ENCODE measurements around the gene CNTN4.

Gene CNTN4

DNA sequence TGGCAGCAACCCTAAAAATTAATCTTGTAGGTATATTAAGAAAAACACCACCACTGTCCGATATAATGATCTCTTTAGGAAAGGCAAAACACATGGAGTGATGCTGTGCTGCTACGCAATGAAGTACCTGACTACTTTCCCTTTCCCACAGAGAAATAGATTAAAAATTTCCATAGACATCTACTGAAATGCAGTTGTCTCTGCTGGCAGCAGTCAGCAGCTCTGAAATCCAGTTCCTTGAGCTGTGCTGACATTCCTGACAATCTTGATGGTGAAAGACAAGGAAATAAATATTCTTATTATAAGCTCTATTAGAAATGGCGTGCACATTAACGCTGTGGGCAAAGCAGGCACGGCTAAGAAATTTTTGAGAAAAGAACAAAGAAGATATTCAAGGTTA is 723.9 kb downstream of the CNTN4 start:
- H3K36me3 ChIP-seq (ENCODE audit: insufficient read depth, insufficient read length, low read length), result no peaks in the 10 kb centered on the region
- TF ChIP-seq YY1 (IDR thresholded peaks at IDR 0.05; ENCODE audit: insufficient read depth, insufficient read length) (no peak), SUZ12 (IDR thresholded peaks at IDR 0.05; ENCODE audit: extremely low read depth, insufficient read depth, insufficient read length) (no peak), ZNF274 (IDR thresholded peaks at IDR 0.05; ENCODE audit: low read depth, low read length) (no peak)
- no peak overlapping the region for H3K4me3 ChIP-seq (ENCODE audit: insufficient read length, low read depth)
- no peaks in the 10 kb centered on the region for H3K4me1 ChIP-seq (ENCODE audit: insufficient read depth, insufficient read length)
- no peak for DNase-seq (ENCODE audit: low read depth, low spot score)
- H3K27me3 ChIP-seq (ENCODE audit: insufficient read depth, insufficient read length), result no peaks in the 10 kb centered on the region
- H3K9me3 ChIP-seq (ENCODE audit: insufficient read depth, low read length), result no peaks in the 10 kb centered on the region
- no peak overlapping the region for H3K9ac ChIP-seq (ENCODE audit: insufficient read length, low read depth)

DNA sequence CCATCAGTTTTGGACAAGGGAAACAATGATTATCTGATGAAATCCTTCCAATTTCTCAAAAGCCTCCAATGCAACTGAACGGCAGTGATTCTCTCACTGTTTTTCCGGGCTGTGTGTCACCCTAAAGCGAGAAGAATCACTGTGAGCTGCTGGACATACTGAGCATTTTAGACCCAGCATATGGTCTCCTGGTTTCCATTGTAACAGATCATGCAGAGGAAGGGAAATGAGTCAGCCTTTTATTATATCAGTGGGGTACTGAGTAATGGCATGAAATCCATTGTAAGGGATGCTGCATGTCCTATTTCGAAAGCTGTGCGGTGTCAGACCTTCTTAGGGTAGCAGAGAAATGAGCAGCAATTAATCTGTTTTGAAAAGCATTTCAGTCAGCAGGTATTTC is 724.4 kb downstream of the CNTN4 start:
- Histone ChIP-seq H3K4me3 (ENCODE audit: insufficient read length, low read depth) (no peak overlapping the region), H3K27me3 (ENCODE audit: insufficient read depth, insufficient read length) (no peaks in the 10 kb centered on the region), H3K9ac (ENCODE audit: insufficient read length, low read depth) (no peak overlapping the region), H3K9me3 (ENCODE audit: insufficient read depth, low read length) (no peaks in the 10 kb centered on the region), H3K4me1 (ENCODE audit: insufficient read depth, insufficient read length) (no peaks in the 10 kb centered on the region), H3K36me3 (ENCODE audit: insufficient read depth, insufficient read length, low read length) (no peaks in the 10 kb centered on the region)
- no peak for DNase-seq (ENCODE audit: low read depth, low spot score)
- TF ChIP-seq SUZ12 (IDR thresholded peaks at IDR 0.05; ENCODE audit: extremely low read depth, insufficient read depth, insufficient read length) (no peak), YY1 (IDR thresholded peaks at IDR 0.05; ENCODE audit: insufficient read depth, insufficient read length) (no peak), ZNF274 (IDR thresholded peaks at IDR 0.05; ENCODE audit: low read depth, low read length) (no peak)

DNA sequence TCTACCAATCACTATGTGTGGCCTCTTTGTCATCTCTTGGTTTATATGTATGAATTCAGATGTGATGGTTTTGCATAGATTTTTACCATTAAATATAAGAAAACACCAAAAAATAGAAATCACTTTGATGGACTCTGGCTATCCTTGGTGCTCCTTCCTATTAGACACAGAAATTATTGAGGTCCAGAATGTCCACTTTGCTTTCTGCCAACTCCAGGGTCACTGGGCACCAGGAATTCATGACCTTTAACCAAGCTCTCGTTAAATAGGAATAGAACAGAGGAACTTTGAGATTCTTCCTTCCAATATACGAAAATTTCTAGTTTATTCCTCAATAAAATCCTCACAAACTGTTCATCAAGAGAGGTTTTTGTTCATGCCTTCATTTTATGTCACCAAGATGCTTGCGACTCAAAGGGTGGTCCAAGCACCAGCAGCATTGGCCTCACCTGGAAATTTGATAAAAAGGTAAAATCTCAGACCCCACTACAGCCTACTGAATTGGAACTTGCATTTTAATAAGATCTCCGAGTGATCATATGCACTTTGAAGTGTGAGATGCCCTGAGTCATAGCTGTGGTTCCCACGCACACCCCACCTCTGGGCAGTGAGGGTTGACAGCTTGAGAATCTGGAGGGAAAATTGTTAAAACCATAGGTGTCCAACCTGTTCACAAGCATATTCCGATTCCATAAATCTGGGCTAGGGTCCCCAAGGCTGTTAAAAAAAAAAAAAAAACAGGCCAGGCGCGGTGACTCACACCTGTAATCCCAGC is 725.0 kb downstream of the CNTN4 start:
- no peaks in the 10 kb centered on the region for H3K9me3 ChIP-seq (ENCODE audit: insufficient read depth, low read length)
- H3K4me3 ChIP-seq (ENCODE audit: insufficient read length, low read depth), result no peak overlapping the region
- no peaks in the 10 kb centered on the region for H3K36me3 ChIP-seq (ENCODE audit: insufficient read depth, insufficient read length, low read length)
- no peak overlapping the region for H3K9ac ChIP-seq (ENCODE audit: insufficient read length, low read depth)
- H3K4me1 ChIP-seq (ENCODE audit: insufficient read depth, insufficient read length), result no peaks in the 10 kb centered on the region
- DNase-seq (ENCODE audit: low read depth, low spot score), result no peak
- H3K27me3 ChIP-seq (ENCODE audit: insufficient read depth, insufficient read length), result no peaks in the 10 kb centered on the region
- no peak for TF ChIP-seq SUZ12 (IDR thresholded peaks at IDR 0.05; ENCODE audit: extremely low read depth, insufficient read depth, insufficient read length)
- no peak for TF ChIP-seq ZNF274 (IDR thresholded peaks at IDR 0.05; ENCODE audit: low read depth, low read length)
- no peak for TF ChIP-seq YY1 (IDR thresholded peaks at IDR 0.05; ENCODE audit: insufficient read depth, insufficient read length)

- H3K36me3 ChIP-seq (ENCODE audit: insufficient read depth, insufficient read length, low read length), result no peaks in the 10 kb centered on the region
- H3K4me1 ChIP-seq (ENCODE audit: insufficient read depth, insufficient read length), result no peaks in the 10 kb centered on the region
- no peak overlapping the region for H3K4me3 ChIP-seq (ENCODE audit: insufficient read length, low read depth)
- DNase-seq (ENCODE audit: low read depth, low spot score), result no peak
- H3K9ac ChIP-seq (ENCODE audit: insufficient read length, low read depth), result no peak overlapping the region
- H3K27me3 ChIP-seq (ENCODE audit: insufficient read depth, insufficient read length), result no peaks in the 10 kb centered on the region
- no peaks in the 10 kb centered on the region for H3K9me3 ChIP-seq (ENCODE audit: insufficient read depth, low read length)
- TF ChIP-seq SUZ12 (IDR thresholded peaks at IDR 0.05; ENCODE audit: extremely low read depth, insufficient read depth, insufficient read length) (no peak), ZNF274 (IDR thresholded peaks at IDR 0.05; ENCODE audit: low read depth, low read length) (no peak), YY1 (IDR thresholded peaks at IDR 0.05; ENCODE audit: insufficient read depth, insufficient read length) (no peak)
Observed at GRCh38 chr3:2826036-2826435, 727.4 kb downstream of the CNTN4 start.

GRCh38 chr3:2826453-2826852 is 727.8 kb downstream of the CNTN4 start:
- H3K4me1 ChIP-seq (ENCODE audit: insufficient read depth, insufficient read length), result no peaks in the 10 kb centered on the region
- no peaks in the 10 kb centered on the region for H3K9me3 ChIP-seq (ENCODE audit: insufficient read depth, low read length)
- H3K27me3 ChIP-seq (ENCODE audit: insufficient read depth, insufficient read length), result no peaks in the 10 kb centered on the region
- no peak overlapping the region for H3K9ac ChIP-seq (ENCODE audit: insufficient read length, low read depth)
- TF ChIP-seq YY1 (IDR thresholded peaks at IDR 0.05; ENCODE audit: insufficient read depth, insufficient read length) (no peak), SUZ12 (IDR thresholded peaks at IDR 0.05; ENCODE audit: extremely low read depth, insufficient read depth, insufficient read length) (no peak), ZNF274 (IDR thresholded peaks at IDR 0.05; ENCODE audit: low read depth, low read length) (no peak)
- no peaks in the 10 kb centered on the region for H3K36me3 ChIP-seq (ENCODE audit: insufficient read depth, insufficient read length, low read length)
- no peak overlapping the region for H3K4me3 ChIP-seq (ENCODE audit: insufficient read length, low read depth)
- DNase-seq (ENCODE audit: low read depth, low spot score), result no peak

GRCh38 chr3:2837239-2837638 is 738.6 kb downstream of the CNTN4 start:
- Histone ChIP-seq H3K9me3 (ENCODE audit: insufficient read depth, low read length) (no peaks in the 10 kb centered on the region), H3K4me1 (ENCODE audit: insufficient read depth, insufficient read length) (no peaks in the 10 kb centered on the region), H3K27me3 (ENCODE audit: insufficient read depth, insufficient read length) (no peaks in the 10 kb centered on the region), H3K36me3 (ENCODE audit: insufficient read depth, insufficient read length, low read length) (no peaks in the 10 kb centered on the region), H3K4me3 (ENCODE audit: insufficient read length, low read depth) (no peak overlapping the region), H3K9ac (ENCODE audit: insufficient read length, low read depth) (no peak overlapping the region)
- TF ChIP-seq YY1 (IDR thresholded peaks at IDR 0.05; ENCODE audit: insufficient read depth, insufficient read length) (no peak), SUZ12 (IDR thresholded peaks at IDR 0.05; ENCODE audit: extremely low read depth, insufficient read depth, insufficient read length) (no peak), ZNF274 (IDR thresholded peaks at IDR 0.05; ENCODE audit: low read depth, low read length) (no peak)
- DNase-seq (ENCODE audit: low read depth, low spot score), result no peak

- H3K4me3 ChIP-seq (ENCODE audit: insufficient read length, low read depth), result no peak overlapping the region
- H3K27me3 ChIP-seq (ENCODE audit: insufficient read depth, insufficient read length), result no peaks in the 10 kb centered on the region
- H3K4me1 ChIP-seq (ENCODE audit: insufficient read depth, insufficient read length), result no peaks in the 10 kb centered on the region
- H3K9ac ChIP-seq (ENCODE audit: insufficient read length, low read depth), result no peak overlapping the region
- TF ChIP-seq SUZ12 (IDR thresholded peaks at IDR 0.05; ENCODE audit: extremely low read depth, insufficient read depth, insufficient read length) (no peak), ZNF274 (IDR thresholded peaks at IDR 0.05; ENCODE audit: low read depth, low read length) (no peak), YY1 (IDR thresholded peaks at IDR 0.05; ENCODE audit: insufficient read depth, insufficient read length) (no peak)
- no peak for DNase-seq (ENCODE audit: low read depth, low spot score)
- no peaks in the 10 kb centered on the region for H3K9me3 ChIP-seq (ENCODE audit: insufficient read depth, low read length)
- H3K36me3 ChIP-seq (ENCODE audit: insufficient read depth, insufficient read length, low read length), result no peaks in the 10 kb centered on the region
Observed at GRCh38 chr3:2837910-2838309, 739.2 kb downstream of the CNTN4 start.
